ENCODE results near the gene BRD7. TPM values are rescaled to one million over a fixed set of nuclear protein-coding genes. Genes with fewer than 3 reads are reported as not detected.

Gene BRD7
- total and polyA plus RNA-seq, 2 of the 4 experiments (the other 2 are of a cell fraction): 24.8 to 29.9 TPM

DNA sequence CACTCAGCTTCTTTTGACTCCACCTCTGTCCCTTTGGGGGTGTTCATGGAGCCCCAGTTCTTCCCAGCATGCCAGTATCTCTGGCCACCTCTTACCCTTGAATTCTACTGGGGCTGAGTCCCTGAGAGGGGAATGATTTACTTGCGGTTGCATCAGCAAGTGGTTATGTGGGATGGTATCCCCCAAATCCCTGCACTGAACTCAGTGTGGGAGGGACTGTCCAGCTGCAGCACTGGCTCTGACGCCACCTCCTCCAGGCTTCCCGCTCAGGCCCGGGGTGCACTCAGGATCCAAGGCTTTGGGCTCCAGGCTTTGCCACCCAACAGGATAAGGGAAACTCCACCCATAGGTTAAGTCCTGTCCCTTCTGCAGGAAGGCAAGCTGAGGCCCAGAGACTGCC lies 21.1 kb upstream of the BRD7 start:
- Histone ChIP-seq H3K56ac (ENCODE audit: extremely low read depth, insufficient read depth, low read length) (no peak overlapping the region), H3K36me3 (ENCODE audit: control insufficient read depth, insufficient read depth, low read length) (no peaks in the 10 kb centered on the region), H3K4me3 (ENCODE audit: insufficient read depth, low read depth, low read length) (no peak overlapping the region), H2AK9ac (replicated peaks; ENCODE audit: low read depth, low read length, poor library complexity) (no peak overlapping the region), H3K4me2 (ENCODE audit: low read depth, low read length) (no peak overlapping the region), H2BK5ac (ENCODE audit: low read depth, low read length, poor library complexity, severe bottlenecking) (no peak overlapping the region), H3K9ac (ENCODE audit: low read depth, low read length) (no peak overlapping the region), H3K18ac (ENCODE audit: low read depth, low read length) (no peak overlapping the region), H4K5ac (ENCODE audit: low read depth, low read length) (no peak overlapping the region), H2BK120ac (ENCODE audit: low read depth, low read length) (no peak overlapping the region), H3K9me3 (ENCODE audit: control insufficient read depth, insufficient read depth, low read length) (no peaks in the 10 kb centered on the region), H3K4me1 (ENCODE audit: control insufficient read depth, insufficient read depth, low read length) (no peaks in the 10 kb centered on the region), H3K27me3 (ENCODE audit: control insufficient read depth, insufficient read depth, low read length) (peaks cover 22% of the 10 kb centered on the region), H4K20me1 (ENCODE audit: insufficient read depth, low read length) (no peaks in the 10 kb centered on the region), H2BK15ac (ENCODE audit: low read depth, low read length) (no peak overlapping the region), H3K14ac (replicated peaks; ENCODE audit: low read depth, low read length) (no peak overlapping the region), H3K79me1 (ENCODE audit: low read depth in 1 of 2, low read length in 2 of 2) (no peaks in the 10 kb centered on the region), H3K27ac (ENCODE audit: insufficient read depth, low read length) (no peak overlapping the region), H2AK5ac (ENCODE audit: low read depth, low read length) (no peak overlapping the region), H3K4ac (ENCODE audit: low read depth, low read length) (no peak overlapping the region), H4K8ac (ENCODE audit: low read depth in 2 of 2, low read length in 2 of 2) (no peak overlapping the region), H2BK20ac (ENCODE audit: low read depth, low read length) (no peak overlapping the region), H3K9me1 (ENCODE audit: insufficient read depth, low read length) (no peaks in the 10 kb centered on the region), H3K23ac (ENCODE audit: low read depth, low read length) (no peak overlapping the region), H2AFZ (replicated peaks; ENCODE audit: low read length, poor library complexity) (no peak overlapping the region), H4K91ac (ENCODE audit: insufficient read depth, low read depth, low read length) (no peak overlapping the region)
- POLR2A ChIA-PET (ENCODE audit: unreplicated experiment): no interaction called here
- intact Hi-C loops (cut with micrococcal nuclease) (no loop called here), dilution Hi-C loops (cut with HindIII; ENCODE audit: low sequenced_read_pairs, unreplicated experiment) (no loop called here), in situ Hi-C loops (cut with MboI; ENCODE audit: low sequenced_read_pairs) (no loop called here)
- DNase-seq (no peak), ATAC-seq (ENCODE audit: low read depth) (no peak)
- TF ChIP-seq, protein P1, sequence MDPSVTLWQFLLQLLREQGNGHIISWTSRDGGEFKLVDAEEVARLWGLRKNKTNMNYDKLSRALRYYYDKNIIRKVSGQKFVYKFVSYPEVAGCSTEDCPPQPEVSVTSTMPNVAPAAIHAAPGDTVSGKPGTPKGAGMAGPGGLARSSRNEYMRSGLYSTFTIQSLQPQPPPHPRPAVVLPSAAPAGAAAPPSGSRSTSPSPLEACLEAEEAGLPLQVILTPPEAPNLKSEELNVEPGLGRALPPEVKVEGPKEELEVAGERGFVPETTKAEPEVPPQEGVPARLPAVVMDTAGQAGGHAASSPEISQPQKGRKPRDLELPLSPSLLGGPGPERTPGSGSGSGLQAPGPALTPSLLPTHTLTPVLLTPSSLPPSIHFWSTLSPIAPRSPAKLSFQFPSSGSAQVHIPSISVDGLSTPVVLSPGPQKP (IDR thresholded peaks at IDR 0.05; ENCODE audit: borderline replicate concordance, low read depth, low read length): no peak
- no peak for TF ChIP-seq RAD21 (IDR thresholded peaks at IDR 0.05; ENCODE audit: low read length)
- no peak for TF ChIP-seq FOS (IDR thresholded peaks at IDR 0.05; ENCODE audit: low read depth, low read length)
- TF ChIP-seq BHLHE40 (IDR thresholded peaks at IDR 0.05; ENCODE audit: low read depth, low read length): no peak
- TF ChIP-seq POLR2A (IDR thresholded peaks at IDR 0.05; ENCODE audit: low read depth, low read length): no peak
- WGBS, 2 experiments (ENCODE audit: extremely low coverage in 2 of 2, insufficient read length in 1 of 2): no CpG with 5 or more reads among the region's 4 CpGs
- no TSS peak for BruUV-seq (replicated peaks)
- CTCF ChIA-PET: no interaction called here

All from IMR-90 (cell line).